Activated CD4-positive, alpha-beta T cell treated with anti-CD3 and anti-CD28 coated beads for 1 hour (primary cell): ENCODE data around the gene DYNC1I1.

ENCODE experiments used
- DNase-seq: peaks from one replicate; pipeline ENCODE4 v3.0.0-alpha.2; 2020

DYNC1I1 gene

GRCh38 chr7:96033009-96033598, 260.8 kb downstream of the DYNC1I1 start:
- DNase-seq = no peak

GRCh38 chr7:96034940-96035727, 262.8 kb downstream of the DYNC1I1 start:
- DNase-seq = no peak

GRCh38 chr7:96040250-96040772, 268.0 kb downstream of the DYNC1I1 start:
- DNase-seq = no peak

GRCh38 chr7:96041171-96041570, 268.8 kb downstream of the DYNC1I1 start:
- DNase-seq = no peak

GRCh38 chr7:96045181-96045580, 272.8 kb downstream of the DYNC1I1 start:
- no peak for DNase-seq

GRCh38 chr7:96045919-96046318, 273.6 kb downstream of the DYNC1I1 start:
- DNase-seq = no peak

- no peak for DNase-seq
Measured at GRCh38 chr7:96052289-96052688, 279.9 kb downstream of the DYNC1I1 start.

- no peak for DNase-seq
Measured at GRCh38 chr7:96052860-96053470, 280.6 kb downstream of the DYNC1I1 start.

GRCh38 chr7:96055717-96056116, 283.4 kb downstream of the DYNC1I1 start:
- no peak for DNase-seq

GRCh38 chr7:96059075-96059474, 286.7 kb downstream of the DYNC1I1 start:
- DNase-seq = no peak

- DNase-seq = no peak
Measured at GRCh38 chr7:96061009-96061408, 288.7 kb downstream of the DYNC1I1 start.

GRCh38 chr7:96061844-96062243, 289.5 kb downstream of the DYNC1I1 start:
- no peak for DNase-seq

- no peak for DNase-seq
Measured at GRCh38 chr7:96067321-96067720, 295.0 kb downstream of the DYNC1I1 start.

GRCh38 chr7:96069401-96069800, 297.0 kb downstream of the DYNC1I1 start:
- no peak for DNase-seq

- DNase-seq = no peak
Measured at GRCh38 chr7:96074871-96075270, 302.5 kb downstream of the DYNC1I1 start.

GRCh38 chr7:96075510-96076349, 303.4 kb downstream of the DYNC1I1 start:
- DNase-seq = peak; percentile 27

- DNase-seq = no peak
Measured at GRCh38 chr7:96076350-96076707, 304.0 kb downstream of the DYNC1I1 start.

- DNase-seq = no peak
Measured at GRCh38 chr7:96080027-96080426, 307.7 kb downstream of the DYNC1I1 start.

- DNase-seq = no peak
Measured at GRCh38 chr7:96084881-96085553, 312.7 kb downstream of the DYNC1I1 start.

- no peak for DNase-seq
Measured at GRCh38 chr7:96085953-96086352, 313.6 kb downstream of the DYNC1I1 start.

GRCh38 chr7:96088579-96088978, 316.2 kb downstream of the DYNC1I1 start:
- no peak for DNase-seq

- DNase-seq = no peak
Measured at GRCh38 chr7:96089511-96089910, 317.2 kb downstream of the DYNC1I1 start.

- DNase-seq = no peak
Measured at GRCh38 chr7:96090756-96091155, 318.4 kb downstream of the DYNC1I1 start.
